PC-3 (cell line): ENCODE data around the gene GRK6. TPM values are rescaled to one million over a fixed set of nuclear protein-coding genes. Genes with fewer than 3 reads are reported as not detected.

ENCODE experiments used
- ATAC-seq: fragments of 200-7000 bp; cut with Tn5 transposase; 2 replicates; pipeline ENCODE4 v1.9.1; 2020; ENCODE audit warnings: mild to moderate bottlenecking, moderate library complexity
- BruUV-seq: library from RNA; stranded (reverse); fragments of 400-500 nt; replicated peaks from 2 replicates; lab custom pipeline; 2021; lab: Mats Ljungman, UMichigan
- CTCF ChIA-PET: fragments of 300-600 bp; sonication (Branson Sonifier 250); formaldehyde crosslinking; loops from one replicate; lab custom pipeline; 2022; ENCODE audit warnings: antibody characterized with exemption; lab: Charles Lee
- POLR2A ChIA-PET: fragments of 300-600 bp; sonication (Branson Sonifier 250); formaldehyde crosslinking; loops from one replicate; lab custom pipeline; 2022; ENCODE audit warnings: antibody characterized with exemption; ENCODE audit not compliant: unreplicated experiment; lab: Charles Lee
- DNase-seq: peaks from one replicate; pipeline ENCODE4 v3.0.0-alpha.2; 2015
- H2AFZ ChIP-seq: fragments of 300-600 bp; sonication (generic); 2 replicates; pipeline ENCODE4 v1.6.0; 2016; ENCODE audit warnings: antibody characterized with exemption, low read length
- H3F3A ChIP-seq: fragments of 300-600 bp; sonication (generic); one replicate; pipeline ENCODE4 v1.6.0; 2017; ENCODE audit warnings: antibody characterized with exemption, low read length, control low read depth, mild to moderate bottlenecking; ENCODE audit not compliant: unreplicated experiment
- H3K27ac ChIP-seq: fragments of 300-600 bp; sonication (generic); 2 replicates; pipeline ENCODE4 v1.5.1; 2016; ENCODE audit warnings: mild to moderate bottlenecking, low read length
- H3K27me3 ChIP-seq: fragments of 300-600 bp; sonication (generic); 2 replicates; pipeline ENCODE4 v1.6.1; 2016; ENCODE audit warnings: low read length, mixed read lengths
- H3K36me3 ChIP-seq: fragments of 300-600 bp; sonication (generic); 2 replicates; pipeline ENCODE4 v1.6.1; 2016; ENCODE audit warnings: low read depth, mixed run types, low read length, mixed read lengths
- H3K4me1 ChIP-seq: fragments of 300-600 bp; sonication (generic); 2 replicates; pipeline ENCODE4 v1.5.1; 2016; ENCODE audit warnings: low read length; ENCODE audit not compliant: insufficient read depth
- H3K4me2 ChIP-seq: fragments of 300-600 bp; sonication (generic); 2 replicates; pipeline ENCODE4 v1.6.0; 2016; ENCODE audit warnings: low read length
- H3K4me3 ChIP-seq: fragments of 300-600 bp; sonication (generic); 2 replicates; pipeline ENCODE4 v1.5.1; 2016; ENCODE audit warnings: mild to moderate bottlenecking, low read length, mixed read lengths
- H3K79me2 ChIP-seq: fragments of 300-600 bp; sonication (generic); 2 replicates; pipeline ENCODE4 v1.6.1; 2017; ENCODE audit warnings: low read length, mixed read lengths
- H3K9ac ChIP-seq: fragments of 300-600 bp; sonication (generic); 2 replicates; pipeline ENCODE4 v1.6.0; 2016; ENCODE audit warnings: mild to moderate bottlenecking, low read length
- H3K9me2 ChIP-seq: fragments of 300-600 bp; sonication (generic); replicated peaks from 2 replicates; pipeline ENCODE4 v1.6.1; 2016; ENCODE audit warnings: mixed run types, low read length, mixed read lengths
- H3K9me3 ChIP-seq: fragments of 300-600 bp; sonication (generic); 2 replicates; pipeline ENCODE4 v1.6.1; 2016; ENCODE audit warnings: low read length, mixed read lengths
- H4K20me1 ChIP-seq: fragments of 300-600 bp; sonication (generic); 2 replicates; pipeline ENCODE4 v1.6.1; 2016; ENCODE audit warnings: low read length, mixed read lengths
- CTCF ChIP-seq: fragments of 300-600 bp; sonication (generic); conservative IDR thresholded peaks from 2 replicates; pipeline ENCODE4 v1.5.1; 2017; ENCODE audit warnings: antibody characterized with exemption, low read depth, mild to moderate bottlenecking, low read length
- EZH2 ChIP-seq: fragments of 300-600 bp; sonication (generic); IDR thresholded peaks from one replicate; pipeline ENCODE4 v1.6.1; 2017; ENCODE audit warnings: antibody characterized with exemption, mild to moderate bottlenecking, low read length; ENCODE audit not compliant: unreplicated experiment
- EZH2phosphoT487 ChIP-seq: fragments of 300-600 bp; sonication (generic); IDR thresholded peaks from 2 replicates; pipeline ENCODE4 v1.6.1; 2018; ENCODE audit warnings: mild to moderate bottlenecking, antibody characterized with exemption, low read length, borderline replicate concordance
- intact Hi-C: fragments of 100-400 bp; cut with micrococcal nuclease; formaldehyde crosslinking; loops from 2 replicates; pipeline ENCODE4 v1.9.0; 2023
- total RNA-seq: library from RNA; depleted of rRNA; stranded (reverse); fragments of >200 nt; gene quantifications from 2 replicates; pipeline ENCODE4 v1.2.3, GENCODE V29; 2014

The GRK6 gene
- total RNA-seq, 1 experiment from 2014 or later: 69.9 TPM

GRCh38 chr5:177382423-177383029, 44.0 kb upstream of the GRK6 start:
- no peak overlapping the region for H3K27ac ChIP-seq
- intact Hi-C loops: no loop called here
- no peaks in the 10 kb centered on the region for H3K27me3 ChIP-seq
- CTCF ChIA-PET: interaction anchor here (0.6 to 1.2 kb wide), 3 partner anchors 12 to 55 kb away, joined by 3 to 4 read pairs (median 3); no protein-coding TSS in a partner anchor
- ATAC-seq: peak; percentile 35; the same call in 1 of the 2 replicates
- no peak overlapping the region for H2AFZ ChIP-seq
- no TSS peak for BruUV-seq
- DNase-seq: peak; percentile 33
- H4K20me1 ChIP-seq: no peaks in the 10 kb centered on the region
- H3K9ac ChIP-seq: no peak overlapping the region
- H3K9me3 ChIP-seq: no peaks in the 10 kb centered on the region
- H3F3A ChIP-seq: no peaks in the 10 kb centered on the region
- TF ChIP-seq EZH2: no peak
- TF ChIP-seq CTCF: peak; percentile 43
- H3K4me3 ChIP-seq: no peak overlapping the region
- H3K4me2 ChIP-seq: no peak overlapping the region
- H3K4me1 ChIP-seq: peaks cover 8% of the 10 kb centered on the region
- no peaks in the 10 kb centered on the region for H3K79me2 ChIP-seq
- H3K36me3 ChIP-seq: no peaks in the 10 kb centered on the region
- H3K9me2 ChIP-seq: no peaks in the 10 kb centered on the region
- POLR2A ChIA-PET: no interaction called here

- no peaks in the 10 kb centered on the region for H3K9me3 ChIP-seq
- no peak for TF ChIP-seq EZH2
- no peaks in the 10 kb centered on the region for H3K36me3 ChIP-seq
- intact Hi-C loops: no loop called here
- no peak overlapping the region for H2AFZ ChIP-seq
- no TSS peak for BruUV-seq
- no peaks in the 10 kb centered on the region for H3K9me2 ChIP-seq
- CTCF ChIA-PET: interaction anchor here (0.6 to 1.2 kb wide), 3 partner anchors 12 to 55 kb away, joined by 3 to 4 read pairs (median 3); no protein-coding TSS in a partner anchor
- DNase-seq (no peak), ATAC-seq (no peak)
- peaks cover 9% of the 10 kb centered on the region for H3K4me1 ChIP-seq
- H3F3A ChIP-seq: no peaks in the 10 kb centered on the region
- no peaks in the 10 kb centered on the region for H3K27me3 ChIP-seq
- H3K4me3 ChIP-seq: no peak overlapping the region
- no peaks in the 10 kb centered on the region for H4K20me1 ChIP-seq
- no peak overlapping the region for H3K9ac ChIP-seq
- no peaks in the 10 kb centered on the region for H3K79me2 ChIP-seq
- H3K4me2 ChIP-seq: no peak overlapping the region
- H3K27ac ChIP-seq: no peak overlapping the region
- POLR2A ChIA-PET: no interaction called here
Observed at GRCh38 chr5:177383181-177383580, 43.3 kb upstream of the GRK6 start.

- DNase-seq (no peak), ATAC-seq (no peak)
- BruUV-seq: no TSS peak
- H3K27me3 ChIP-seq: no peaks in the 10 kb centered on the region
- no peaks in the 10 kb centered on the region for H3F3A ChIP-seq
- H3K9me2 ChIP-seq: no peaks in the 10 kb centered on the region
- H3K9me3 ChIP-seq: no peaks in the 10 kb centered on the region
- no peaks in the 10 kb centered on the region for H3K36me3 ChIP-seq
- intact Hi-C loops: no loop called here
- H3K4me1 ChIP-seq: peaks cover 16% of the 10 kb centered on the region
- no peak within 1 kb of the TSS for H2AFZ ChIP-seq
- no peak within 1 kb of the TSS for H3K27ac ChIP-seq
- ChIA-PET POLR2A (no interaction called here), CTCF (interaction anchor here (0.5 kb wide), 1 partner anchor 64 kb away, joined by 3 read pairs; no protein-coding TSS in a partner anchor)
- TF ChIP-seq EZH2: no peak
- TF ChIP-seq EZH2phosphoT487: no peak
- TF ChIP-seq CTCF: no peak
- no peak within 1 kb of the TSS for H3K9ac ChIP-seq
- no peaks in the 10 kb centered on the region for H4K20me1 ChIP-seq
- H3K79me2 ChIP-seq: no peaks in the 10 kb centered on the region
- H3K4me2 ChIP-seq: no peak within 1 kb of the TSS
- no peak within 1 kb of the TSS for H3K4me3 ChIP-seq
Observed at GRCh38 chr5:177384134-177384533, 42.3 kb upstream of the GRK6 start, which contains the start of gene SLC34A1. SLC34A1 (plus strand) TSS chr5:177384434; CDS start chr5:177385742, 1,308 bp downstream.
